Activated CD8-positive, alpha-beta T cell treated with anti-CD3 and anti-CD28 coated beads, Interleukin-2, amount 10 ng/mL, durations not matched to agents 7 days and 5 days (primary cell): ENCODE measurements around the gene NPFF. TPM values are rescaled to one million over a fixed set of nuclear protein-coding genes. Genes with fewer than 3 reads are reported as not detected.

Experiments used
- ATAC-seq: fragments of 150-1000 bp; cut with Tn5 transposase; one replicate; pipeline ENCODE4 v1.10.0; 2021; ENCODE audit warnings: moderate library complexity
- CTCF ChIA-PET: fragments of 350-600 bp; sonication (Branson Sonifier 250); formaldehyde crosslinking; loops from one replicate; lab custom pipeline; 2021; ENCODE audit warnings: antibody characterized with exemption; lab: Charles Lee
- POLR2A ChIA-PET: fragments of 350-600 bp; sonication (Branson Sonifier 250); formaldehyde crosslinking; loops from one replicate; lab custom pipeline; 2021; ENCODE audit warnings: antibody characterized with exemption; lab: Charles Lee
- DNase-seq: peaks from one replicate; pipeline ENCODE4 v3.0.0-alpha.2; 2020
- H3K27ac Mint-ChIP-seq: one replicate; pipeline ENCODE4 v1.8.0; 2021; ENCODE audit warnings: mild to moderate bottlenecking, mixed read lengths
- H3K27me3 Mint-ChIP-seq: one replicate; pipeline ENCODE4 v1.8.0; 2021; ENCODE audit warnings: low read depth, mixed read lengths
- H3K36me3 Mint-ChIP-seq: one replicate; pipeline ENCODE4 v1.8.0; 2021; ENCODE audit warnings: low read depth, mixed read lengths
- H3K4me1 Mint-ChIP-seq: one replicate; pipeline ENCODE4 v1.8.0; 2021; ENCODE audit warnings: low read depth, mixed read lengths
- H3K4me3 Mint-ChIP-seq: one replicate; pipeline ENCODE4 v1.8.0; 2021; ENCODE audit warnings: mild to moderate bottlenecking, mixed read lengths
- H3K9me3 Mint-ChIP-seq: one replicate; pipeline ENCODE4 v1.8.0; 2022; ENCODE audit warnings: mixed read lengths; ENCODE audit not compliant: insufficient read depth
- total RNA-seq, 2 experiments: library from RNA; stranded (reverse); gene quantifications; one replicate each; pipeline ENCODE4 v1.2.3, GENCODE V29; 2021

The NPFF gene
- total RNA-seq, 2 experiments from 2014 or later, result not detected

DNA sequence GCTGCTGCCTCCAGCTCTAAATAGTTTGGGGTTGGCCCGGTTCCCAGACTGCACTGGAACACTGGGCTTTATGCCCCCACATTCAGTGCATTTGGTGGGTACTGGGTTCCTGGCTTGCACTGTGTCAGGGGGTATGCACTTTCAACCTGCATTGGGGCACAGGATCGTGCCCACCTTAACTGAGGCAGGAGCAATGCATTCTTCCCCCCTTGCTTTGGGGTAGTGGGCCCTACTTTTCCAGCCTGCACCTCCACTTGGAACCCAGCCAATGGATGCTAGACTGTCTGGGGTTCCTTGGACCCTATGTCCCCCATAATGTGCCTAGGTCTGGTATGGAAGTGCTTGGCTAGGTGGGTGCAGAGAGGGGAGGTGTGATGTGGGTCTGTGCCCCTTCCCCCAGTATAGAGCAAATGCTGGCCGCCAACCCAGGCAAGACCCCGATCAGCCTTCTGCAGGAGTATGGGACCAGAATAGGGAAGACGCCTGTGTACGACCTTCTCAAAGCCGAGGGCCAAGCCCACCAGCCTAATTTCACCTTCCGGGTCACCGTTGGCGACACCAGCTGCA, 5.6 kb downstream of the NPFF start:
- no peak for DNase-seq
- no peak for ATAC-seq
- CTCF ChIA-PET, result interaction anchor here (0.9 to 2.5 kb wide), 13 partner anchors 9 to 181 kb away, joined by 3 to 17 read pairs (median 4); partner anchors contain the start of genes AAAS, ATP5MC2 and SP1
- Mint-ChIP-seq H3K4me1 (peaks cover 39% of the 10 kb centered on the region), H3K4me3 (peak overlapping the region; percentile 81), H3K36me3 (peaks cover 21% of the 10 kb centered on the region), H3K9me3 (no peaks in the 10 kb centered on the region), H3K27ac (peak overlapping the region; percentile 94), H3K27me3 (no peaks in the 10 kb centered on the region)
- POLR2A ChIA-PET, result interaction anchor here (0.6 to 2.0 kb wide), 11 partner anchors 9 to 399 kb away, joined by 3 to 14 read pairs (median 4); partner anchors contain the start of genes PFDN5 and SOAT2

DNA sequence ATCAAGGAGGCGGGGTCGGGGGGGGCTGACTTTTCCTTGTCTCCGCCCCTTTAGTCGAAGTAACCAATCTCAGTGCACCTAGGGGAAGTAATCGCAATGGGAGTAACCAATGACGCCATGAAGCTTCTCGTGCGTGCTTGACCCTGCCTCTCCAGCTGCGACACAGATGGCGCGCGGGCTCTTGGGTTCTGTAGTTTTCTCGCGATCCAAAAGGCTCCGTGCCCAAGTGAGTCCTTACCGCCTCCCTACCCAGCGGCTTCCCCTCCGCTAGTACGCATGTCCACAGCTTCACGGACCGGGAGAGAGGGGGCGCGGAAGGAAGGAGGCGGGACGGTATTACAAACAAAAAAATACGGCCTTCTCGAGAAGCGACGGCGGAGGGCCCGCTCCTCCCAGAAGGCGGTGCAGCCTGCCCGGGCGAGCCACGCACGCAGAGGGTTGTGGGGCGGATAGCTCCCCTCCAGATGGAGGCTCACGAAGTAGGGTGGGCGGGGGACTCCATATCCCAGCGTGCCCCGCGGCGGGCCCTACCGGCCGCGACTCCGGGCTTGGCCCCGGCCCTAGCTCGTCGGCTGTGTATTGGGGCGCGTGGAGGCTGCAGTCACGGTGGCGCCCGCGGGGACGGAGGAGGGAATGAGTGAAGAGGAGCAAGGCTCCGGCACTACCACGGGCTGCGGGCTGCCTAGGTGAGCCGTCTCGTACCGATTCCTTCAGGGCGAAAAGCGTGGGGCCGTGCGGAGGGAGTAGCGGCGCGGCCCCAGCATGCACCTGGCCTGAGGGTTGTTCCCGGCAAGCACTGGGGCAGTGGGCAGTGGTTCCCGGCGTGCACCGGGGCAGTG, 6.3 kb downstream of the NPFF start, which contains the start of gene TARBP2:
TSS of gene TARBP2 (plus strand) at position 508 of the 839 bp plus-strand sequence. CDS start at position 634, 126 bp downstream.
- no peaks in the 10 kb centered on the region for H3K9me3 Mint-ChIP-seq
- peak; percentile 97 for DNase-seq
- peak within 1 kb of the TSS; percentile 81 for H3K4me3 Mint-ChIP-seq
- peak; percentile 84 for ATAC-seq
- H3K27me3 Mint-ChIP-seq, result no peaks in the 10 kb centered on the region
- peak within 1 kb of the TSS; percentile 94 for H3K27ac Mint-ChIP-seq
- H3K36me3 Mint-ChIP-seq, result peaks cover 19% of the 10 kb centered on the region
- ChIA-PET CTCF (interaction anchor here (0.7 to 2.8 kb wide), 17 partner anchors 8 to 289 kb away, joined by 3 to 18 read pairs (median 3); partner anchors contain the start of genes AAAS, ATP5MC2 and SP1), POLR2A (interaction anchor here (0.6 to 2.0 kb wide), 16 partner anchors 8 to 398 kb away, joined by 3 to 14 read pairs (median 4); partner anchors contain the start of genes PFDN5, SOAT2 and SP1)
- peaks cover 43% of the 10 kb centered on the region for H3K4me1 Mint-ChIP-seq

- ATAC-seq, result no peak
- ChIA-PET CTCF (interaction anchor here (0.7 to 2.8 kb wide), 15 partner anchors 9 to 288 kb away, joined by 3 to 18 read pairs (median 4); partner anchors contain the start of genes AAAS and ATP5MC2), POLR2A (interaction anchor here (0.6 to 2.3 kb wide), 16 partner anchors 8 to 397 kb away, joined by 3 to 14 read pairs (median 4); partner anchors contain the start of genes AAAS, SOAT2 and SP1)
- peak overlapping the region; percentile 81 for H3K4me3 Mint-ChIP-seq
- DNase-seq, result no peak
- peaks cover 43% of the 10 kb centered on the region for H3K4me1 Mint-ChIP-seq
- H3K36me3 Mint-ChIP-seq, result peaks cover 12% of the 10 kb centered on the region
- H3K27me3 Mint-ChIP-seq, result no peaks in the 10 kb centered on the region
- H3K9me3 Mint-ChIP-seq, result no peaks in the 10 kb centered on the region
- H3K27ac Mint-ChIP-seq, result peak overlapping the region; percentile 94
These were observed 7.0 kb downstream of the NPFF start for GRCh38 chr12:53500142-53500775.

- H3K9me3 Mint-ChIP-seq, result no peaks in the 10 kb centered on the region
- no peaks in the 10 kb centered on the region for H3K27me3 Mint-ChIP-seq
- CTCF ChIA-PET, result interaction anchor here (1.0 to 2.8 kb wide), 6 partner anchors 10 to 179 kb away, joined by 3 to 18 read pairs (median 8); partner anchors contain the start of gene AAAS
- POLR2A ChIA-PET, result interaction anchor here (0.7 to 2.3 kb wide), 4 partner anchors 12 to 178 kb away, joined by 5 to 11 read pairs (median 6); partner anchors contain the start of genes AAAS and PRR13
- peaks cover 43% of the 10 kb centered on the region for H3K4me1 Mint-ChIP-seq
- peak within 1 kb of the TSS; percentile 81 for H3K4me3 Mint-ChIP-seq
- ATAC-seq (peak; percentile 20), DNase-seq (peak; percentile 79)
- peaks cover 7% of the 10 kb centered on the region for H3K36me3 Mint-ChIP-seq
- H3K27ac Mint-ChIP-seq, result peak within 1 kb of the TSS; percentile 94
These were observed 7.8 kb downstream of the NPFF start, which contains the start of gene MAP3K12 for GRCh38 chr12:53499266-53500141. Gene MAP3K12, minus strand, starts transcription at chr12:53499458. Its CDS starts 12,067 bp downstream, at chr12:53487391.

DNA sequence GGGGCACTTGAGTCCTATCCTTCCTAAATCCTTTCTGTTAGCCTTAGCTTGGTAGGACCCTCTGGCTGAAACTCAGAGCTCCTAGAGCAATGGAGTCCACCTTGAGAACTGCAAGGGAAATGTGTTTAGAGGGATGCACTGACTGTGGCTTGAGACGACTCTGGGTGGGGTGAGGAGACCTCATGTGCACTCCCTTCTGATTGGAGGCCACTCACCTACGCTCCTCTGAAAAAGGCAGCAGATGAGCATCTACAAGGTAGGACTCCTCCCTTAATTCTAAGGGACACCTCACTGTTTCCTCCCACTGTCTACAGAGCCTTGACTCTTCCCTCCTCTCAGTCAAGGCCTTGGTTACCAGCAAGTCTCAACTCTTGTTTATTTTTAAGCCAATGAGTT, 9.1 kb downstream of the NPFF start:
- peaks cover 56% of the 10 kb centered on the region for H3K4me1 Mint-ChIP-seq
- H3K4me3 Mint-ChIP-seq, result peak overlapping the region; percentile 81
- DNase-seq (no peak), ATAC-seq (no peak)
- CTCF ChIA-PET, result interaction anchor here (1.0 to 2.5 kb wide), 4 partner anchors 22 to 177 kb away, joined by 3 to 10 read pairs (median 5); partner anchors contain the start of gene AAAS
- no peaks in the 10 kb centered on the region for H3K27me3 Mint-ChIP-seq
- H3K9me3 Mint-ChIP-seq, result no peaks in the 10 kb centered on the region
- peak overlapping the region; percentile 76 for H3K27ac Mint-ChIP-seq
- H3K36me3 Mint-ChIP-seq, result peaks cover 3% of the 10 kb centered on the region
- POLR2A ChIA-PET, result interaction anchor here (0.7 to 2.3 kb wide), 2 partner anchors 10 to 22 kb away, joined by 3 to 11 read pairs; no protein-coding TSS in a partner anchor

- Mint-ChIP-seq H3K4me1 (peaks cover 57% of the 10 kb centered on the region), H3K9me3 (no peaks in the 10 kb centered on the region), H3K27me3 (no peaks in the 10 kb centered on the region), H3K36me3 (peaks cover 3% of the 10 kb centered on the region), H3K27ac (no peak overlapping the region), H3K4me3 (no peak overlapping the region)
- POLR2A ChIA-PET, result interaction anchor here (0.7 kb wide), 1 partner anchor 11 kb away, joined by 3 read pairs; no protein-coding TSS in a partner anchor
- CTCF ChIA-PET, result interaction anchor here (0.8 to 2.5 kb wide), 4 partner anchors 21 to 176 kb away, joined by 3 to 10 read pairs (median 4); partner anchors contain the start of gene AAAS
- ATAC-seq, result no peak
- DNase-seq, result no peak
These were observed 9.8 kb downstream of the NPFF start for GRCh38 chr12:53497461-53497860.

- ATAC-seq (no peak), DNase-seq (no peak)
- H3K36me3 Mint-ChIP-seq, result peaks cover 3% of the 10 kb centered on the region
- H3K27me3 Mint-ChIP-seq, result no peaks in the 10 kb centered on the region
- no peak overlapping the region for H3K4me3 Mint-ChIP-seq
- POLR2A ChIA-PET, result no interaction called here
- H3K4me1 Mint-ChIP-seq, result peaks cover 54% of the 10 kb centered on the region
- no peaks in the 10 kb centered on the region for H3K9me3 Mint-ChIP-seq
- H3K27ac Mint-ChIP-seq, result no peak overlapping the region
- CTCF ChIA-PET, result interaction anchor here (0.8 kb wide), 1 partner anchor 176 kb away, joined by 3 read pairs; the partner anchor contains the start of gene AAAS
These were observed 10.6 kb downstream of the NPFF start for GRCh38 chr12:53496752-53497032.

DNA sequence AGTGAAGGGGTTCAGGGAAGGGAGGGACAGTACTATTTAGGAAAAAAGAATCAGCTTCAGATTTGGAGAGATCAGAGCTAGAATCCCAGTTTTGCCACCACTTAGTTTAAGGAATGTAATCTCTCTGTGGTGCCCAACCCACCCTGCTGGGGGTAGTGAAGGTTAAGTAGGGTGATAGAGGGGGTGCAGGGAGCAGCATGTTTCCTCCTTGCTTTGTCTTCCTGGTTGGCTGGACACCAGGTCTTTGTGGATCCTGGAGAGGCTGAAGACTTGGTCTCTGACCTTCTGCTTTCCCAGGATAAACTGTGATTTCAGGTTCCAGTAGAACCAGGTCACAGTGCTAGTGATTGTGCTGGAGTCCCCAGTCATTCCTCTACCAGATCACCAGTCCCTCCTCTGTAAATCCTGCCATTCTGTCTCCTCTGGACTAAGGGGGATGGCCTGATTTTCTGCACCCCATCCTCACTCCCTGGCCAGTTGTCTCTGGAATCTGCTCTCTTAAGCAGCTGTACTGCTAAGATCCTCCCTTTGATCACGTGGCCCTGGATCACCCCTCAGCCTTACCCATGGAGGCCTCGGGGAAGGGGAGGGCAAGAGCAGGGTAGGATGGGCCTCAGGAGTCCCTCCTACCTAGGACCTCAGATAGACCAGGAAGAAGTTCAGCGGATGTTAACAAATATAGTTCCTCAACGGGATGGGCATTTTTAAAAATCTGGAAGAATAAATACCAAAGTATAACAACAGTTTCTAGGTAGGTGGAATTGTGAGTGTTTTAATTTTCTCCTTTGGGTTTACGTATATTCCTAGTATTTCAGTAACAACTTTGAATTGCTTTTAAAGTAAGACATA, 11.2 kb downstream of the NPFF start:
- Mint-ChIP-seq H3K4me3 (no peak overlapping the region), H3K36me3 (peaks cover 3% of the 10 kb centered on the region), H3K27me3 (no peaks in the 10 kb centered on the region), H3K4me1 (peaks cover 54% of the 10 kb centered on the region), H3K27ac (no peak overlapping the region), H3K9me3 (no peaks in the 10 kb centered on the region)
- POLR2A ChIA-PET, result interaction anchor here (1.0 kb wide), 1 partner anchor 248 kb away, joined by 5 read pairs; no protein-coding TSS in a partner anchor
- CTCF ChIA-PET, result interaction anchor here (0.8 kb wide), 1 partner anchor 175 kb away, joined by 3 read pairs; the partner anchor contains the start of gene AAAS
- no peak for DNase-seq
- no peak for ATAC-seq

- Mint-ChIP-seq H3K27ac (peak overlapping the region; percentile 70), H3K4me3 (peak overlapping the region; percentile 82), H3K4me1 (peaks cover 45% of the 10 kb centered on the region), H3K36me3 (peaks cover 3% of the 10 kb centered on the region), H3K9me3 (no peaks in the 10 kb centered on the region), H3K27me3 (no peaks in the 10 kb centered on the region)
- ChIA-PET POLR2A (interaction anchor here (1.0 kb wide), 1 partner anchor 11 kb away, joined by 3 read pairs; no protein-coding TSS in a partner anchor), CTCF (interaction anchor here (0.6 to 2.8 kb wide), 5 partner anchors 12 to 172 kb away, joined by 3 to 8 read pairs (median 7); partner anchors contain the start of gene AAAS)
- no peak for DNase-seq
- no peak for ATAC-seq
These were observed 13.5 kb downstream of the NPFF start for GRCh38 chr12:53493610-53494391.
